Occipital lobe (tissue), 2 donors: ENCODE measurements around the gene SETD1A. TPM values are rescaled to one million over a fixed set of nuclear protein-coding genes. Genes with fewer than 3 reads are reported as not detected.

ENCODE experiments used
- DNase-seq: peaks from one replicate; lab custom pipeline; 2025; lab: John Stamatoyannopoulos, UW
- total RNA-seq: library from RNA; depleted of rRNA; stranded (reverse); fragments of >200 nt; gene quantifications from one replicate; pipeline ENCODE4 v1.2.3, GENCODE V29; 2014

The SETD1A gene
- total RNA-seq, 1 donor from 2014 or later: 1.6 TPM

DNA sequence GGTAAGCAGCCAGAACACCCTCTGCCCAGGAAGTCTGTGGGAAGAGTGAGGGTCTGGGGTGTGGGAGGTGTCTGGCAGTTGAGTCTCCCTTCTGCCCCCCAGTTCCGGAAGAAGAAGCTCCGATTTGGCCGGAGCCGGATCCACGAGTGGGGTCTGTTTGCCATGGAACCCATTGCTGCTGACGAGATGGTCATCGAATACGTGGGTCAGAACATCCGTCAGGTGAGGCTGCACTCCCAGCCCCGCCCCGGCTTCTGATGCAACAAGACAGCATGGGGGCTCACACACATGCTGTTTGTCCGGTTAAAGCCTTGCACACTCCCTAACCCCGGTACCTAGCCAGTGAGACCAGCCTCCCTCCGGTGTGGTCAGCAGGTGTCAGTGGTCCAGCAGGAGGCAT lies 23.4 kb downstream of the SETD1A start:
- no peak for DNase-seq

DNA sequence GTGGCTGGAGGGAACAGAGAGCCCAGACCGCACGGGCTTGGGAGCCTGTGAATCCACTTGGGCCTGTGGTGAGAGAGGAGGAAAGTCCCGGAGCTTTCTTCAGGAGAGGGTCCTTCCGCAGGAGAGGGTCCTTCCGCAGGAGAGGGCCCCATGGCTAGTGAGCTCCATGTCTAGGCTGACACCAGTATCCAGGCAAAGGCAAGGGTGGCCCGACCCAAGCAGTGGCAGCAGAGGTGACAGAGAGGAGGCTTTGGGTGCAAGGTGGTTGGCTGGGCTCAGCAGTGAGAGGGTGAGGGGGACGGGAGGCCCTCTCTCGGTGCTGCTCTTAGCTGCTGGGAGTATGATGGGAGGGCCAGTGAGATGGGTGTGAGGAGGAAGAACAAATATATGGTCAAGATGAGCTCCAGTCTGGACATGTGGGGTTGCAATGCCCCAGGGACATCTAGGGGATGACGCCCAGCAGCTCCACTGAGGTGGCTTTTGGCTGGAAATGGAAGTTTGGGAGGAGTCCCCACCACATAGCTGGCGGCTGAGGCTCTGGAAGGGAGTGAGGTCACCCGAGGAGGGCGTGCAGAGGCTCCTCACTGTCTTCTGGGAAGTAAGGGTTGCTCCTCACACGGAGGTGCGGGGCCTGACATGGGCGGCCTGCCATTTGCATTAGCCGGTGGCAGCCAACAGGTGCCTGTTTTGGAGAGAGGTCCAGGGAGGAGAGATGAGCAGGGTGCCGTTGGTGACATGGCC lies 25.2 kb downstream of the SETD1A start:
- DNase-seq: no peak

DNA sequence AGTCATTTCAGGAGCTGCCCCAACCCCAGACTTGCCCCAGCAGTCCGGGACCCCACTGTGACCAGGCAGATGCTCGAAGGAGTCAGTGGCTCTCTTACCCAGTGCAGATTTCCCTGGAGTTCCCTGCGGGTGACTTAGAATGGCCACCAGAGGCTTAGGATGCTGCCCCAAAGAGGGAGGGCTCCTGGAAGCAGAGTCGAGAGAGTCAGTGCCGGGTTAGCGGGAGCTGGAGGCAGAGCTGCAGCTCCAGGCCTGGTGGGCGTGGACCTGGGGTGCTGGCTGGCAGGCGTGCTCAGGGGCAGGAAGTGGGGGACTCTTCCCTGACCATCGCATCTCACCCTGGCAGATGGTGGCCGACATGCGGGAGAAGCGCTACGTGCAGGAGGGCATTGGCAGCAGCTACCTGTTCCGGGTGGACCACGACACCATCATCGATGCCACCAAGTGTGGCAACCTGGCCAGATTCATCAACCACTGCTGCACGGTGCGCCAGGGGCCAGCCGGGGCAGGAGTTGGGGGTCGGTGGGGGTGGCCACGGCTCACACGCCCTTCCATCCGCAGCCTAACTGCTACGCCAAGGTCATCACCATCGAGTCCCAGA lies 25.8 kb downstream of the SETD1A start:
- DNase-seq: no peak

DNA sequence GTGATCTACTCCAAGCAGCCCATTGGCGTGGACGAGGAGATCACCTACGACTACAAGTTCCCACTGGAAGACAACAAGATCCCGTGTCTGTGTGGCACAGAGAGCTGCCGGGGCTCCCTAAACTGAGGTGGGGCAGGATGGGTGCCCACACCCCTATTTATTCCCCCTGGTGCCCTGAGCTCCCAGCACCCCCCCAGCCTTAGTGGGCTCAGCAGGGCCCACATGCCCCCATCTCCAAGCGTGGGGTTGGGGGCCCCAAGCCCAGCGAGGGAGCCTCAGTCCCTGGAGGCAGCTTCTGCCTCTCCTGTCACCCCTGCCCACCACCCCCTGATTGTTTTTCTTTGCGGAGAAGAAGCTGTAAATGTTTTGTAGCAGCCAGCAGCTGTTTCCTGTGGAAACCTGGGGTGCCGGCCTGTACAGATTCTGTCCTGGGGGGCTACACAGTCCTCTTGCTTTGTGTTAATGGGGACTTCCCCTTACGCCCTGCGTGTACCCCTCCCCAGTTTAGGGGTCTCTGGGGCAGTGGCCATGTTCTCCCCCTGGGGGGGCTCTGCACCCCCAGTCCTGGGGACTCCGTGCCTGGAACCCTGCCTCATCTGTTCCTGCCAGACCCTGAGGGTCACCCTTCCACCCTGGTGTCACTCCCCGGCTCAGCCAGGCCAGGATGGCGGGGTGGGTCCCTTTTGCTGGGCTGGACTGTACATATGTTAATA lies 26.5 kb downstream of the SETD1A start:
- no peak for DNase-seq

DNA sequence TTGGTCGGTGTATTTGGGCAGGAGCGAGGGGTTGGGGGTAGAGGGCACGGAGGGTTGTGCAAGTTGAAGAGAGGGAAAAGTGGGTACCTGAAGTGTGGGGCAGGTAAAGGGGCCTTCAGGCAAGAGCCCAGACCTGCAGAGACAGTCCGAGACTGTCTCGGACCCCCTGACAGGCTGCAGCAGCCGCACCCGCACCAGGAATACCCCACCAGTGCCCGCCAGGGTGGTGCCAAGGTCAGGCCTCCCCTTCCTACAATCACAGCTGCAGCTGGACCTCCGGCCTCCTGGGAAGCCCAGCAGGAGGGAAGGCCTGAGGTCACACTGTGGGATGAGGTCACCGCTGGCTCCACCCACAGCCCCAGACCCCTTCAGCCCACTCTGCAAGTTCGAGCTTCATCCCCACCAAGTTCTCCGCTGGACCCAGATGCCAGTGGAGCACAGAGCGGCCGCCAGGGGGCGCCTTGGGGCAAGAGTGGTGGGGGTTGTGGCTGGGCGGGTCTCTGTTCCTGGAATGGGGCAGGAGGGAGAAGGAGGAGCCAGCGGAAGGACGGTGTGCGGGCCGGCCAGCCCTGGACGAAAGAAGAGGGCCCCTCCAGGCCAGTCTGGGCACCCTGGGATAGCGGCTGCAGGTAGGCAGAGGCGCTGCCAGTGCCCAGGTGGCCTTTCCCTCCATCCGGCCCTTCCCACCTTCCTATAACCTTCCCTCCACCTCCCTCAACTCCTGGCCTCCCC lies 27.3 kb downstream of the SETD1A start, which contains the start of gene HSD3B7:
TSS of gene HSD3B7 (plus strand) at position 539 of the 732 bp plus-strand sequence. CDS start 452 bp downstream, outside the sequence.
- DNase-seq: peak; percentile 64

DNA sequence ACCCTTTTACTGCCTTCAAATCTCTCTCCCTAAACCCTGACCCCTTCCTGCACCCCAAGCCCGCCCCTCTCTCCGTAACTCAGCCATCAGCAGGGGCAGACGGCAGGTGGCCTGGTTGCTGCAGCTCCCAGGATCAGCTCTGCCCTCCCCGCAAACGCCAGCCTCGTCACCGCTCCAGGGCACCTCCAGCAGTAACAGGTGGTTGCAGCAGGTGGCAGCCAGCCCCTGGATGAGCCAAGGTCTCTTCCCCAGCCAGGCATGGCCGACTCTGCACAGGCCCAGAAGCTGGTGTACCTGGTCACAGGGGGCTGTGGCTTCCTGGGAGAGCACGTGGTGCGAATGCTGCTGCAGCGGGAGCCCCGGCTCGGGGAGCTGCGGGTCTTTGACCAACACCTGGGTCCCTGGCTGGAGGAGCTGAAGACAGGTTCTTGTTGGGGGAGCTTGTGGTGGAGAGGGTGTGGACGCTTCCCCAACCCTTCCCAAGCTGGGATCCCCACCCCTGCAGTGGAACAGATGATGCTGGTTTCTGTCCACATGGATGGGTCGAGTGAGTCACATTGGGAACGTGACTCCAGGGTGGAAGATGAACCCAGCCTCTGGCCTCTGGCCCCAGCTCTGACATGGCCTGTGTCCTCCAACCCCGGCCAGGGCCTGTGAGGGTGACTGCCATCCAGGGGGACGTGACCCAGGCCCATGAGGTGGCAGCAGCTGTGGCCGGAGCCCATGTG lies 28.0 kb downstream of the SETD1A start:
- DNase-seq: no peak

DNA sequence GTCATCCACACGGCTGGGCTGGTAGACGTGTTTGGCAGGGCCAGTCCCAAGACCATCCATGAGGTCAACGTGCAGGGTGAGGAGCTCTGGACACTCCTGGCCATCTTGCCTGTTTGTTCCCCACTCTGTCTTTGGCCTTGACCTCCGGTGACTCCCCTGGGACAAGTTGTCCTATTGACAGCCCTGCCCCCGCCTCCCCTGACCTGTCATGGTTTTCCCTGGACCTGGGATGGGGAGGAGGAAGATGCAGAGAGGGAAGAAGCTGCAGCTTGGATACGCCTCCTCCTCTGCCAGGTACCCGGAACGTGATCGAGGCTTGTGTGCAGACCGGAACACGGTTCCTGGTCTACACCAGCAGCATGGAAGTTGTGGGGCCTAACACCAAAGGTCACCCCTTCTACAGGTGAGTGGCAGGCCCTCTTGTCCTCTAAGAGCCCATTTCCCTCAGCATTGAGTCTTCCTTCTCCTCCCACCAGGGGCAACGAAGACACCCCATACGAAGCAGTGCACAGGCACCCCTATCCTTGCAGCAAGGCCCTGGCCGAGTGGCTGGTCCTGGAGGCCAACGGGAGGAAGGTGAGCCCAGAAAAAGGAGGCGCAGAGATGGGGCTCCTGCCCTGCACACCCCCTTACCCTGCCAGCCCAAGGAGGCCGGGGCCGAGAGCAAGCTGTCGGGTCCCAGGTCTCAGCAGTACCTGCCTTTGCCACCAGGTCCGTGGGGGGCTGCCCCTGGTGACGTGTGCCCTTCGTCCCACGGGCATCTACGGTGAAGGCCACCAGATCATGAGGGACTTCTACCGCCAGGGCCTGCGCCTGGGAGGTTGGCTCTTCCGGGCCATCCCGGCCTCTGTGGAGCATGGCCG lies 28.8 kb downstream of the SETD1A start:
- no peak for DNase-seq

DNA sequence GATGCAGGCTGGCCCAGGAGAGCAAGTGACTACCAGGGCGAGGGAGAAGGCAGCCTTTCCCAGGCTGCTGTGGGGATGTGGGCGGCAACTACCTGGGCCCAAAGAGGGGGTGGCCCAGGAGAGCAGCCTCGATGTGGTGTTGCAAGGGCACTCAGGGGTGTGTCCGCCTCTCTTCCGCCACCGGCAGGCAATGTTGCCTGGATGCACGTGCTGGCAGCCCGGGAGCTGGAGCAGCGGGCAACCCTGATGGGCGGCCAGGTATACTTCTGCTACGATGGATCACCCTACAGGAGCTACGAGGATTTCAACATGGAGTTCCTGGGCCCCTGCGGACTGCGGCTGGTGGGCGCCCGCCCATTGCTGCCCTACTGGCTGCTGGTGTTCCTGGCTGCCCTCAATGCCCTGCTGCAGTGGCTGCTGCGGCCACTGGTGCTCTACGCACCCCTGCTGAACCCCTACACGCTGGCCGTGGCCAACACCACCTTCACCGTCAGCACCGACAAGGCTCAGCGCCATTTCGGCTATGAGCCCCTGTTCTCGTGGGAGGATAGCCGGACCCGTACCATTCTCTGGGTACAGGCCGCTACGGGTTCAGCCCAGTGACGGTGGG lies 30.1 kb downstream of the SETD1A start:
- DNase-seq: no peak

DNA sequence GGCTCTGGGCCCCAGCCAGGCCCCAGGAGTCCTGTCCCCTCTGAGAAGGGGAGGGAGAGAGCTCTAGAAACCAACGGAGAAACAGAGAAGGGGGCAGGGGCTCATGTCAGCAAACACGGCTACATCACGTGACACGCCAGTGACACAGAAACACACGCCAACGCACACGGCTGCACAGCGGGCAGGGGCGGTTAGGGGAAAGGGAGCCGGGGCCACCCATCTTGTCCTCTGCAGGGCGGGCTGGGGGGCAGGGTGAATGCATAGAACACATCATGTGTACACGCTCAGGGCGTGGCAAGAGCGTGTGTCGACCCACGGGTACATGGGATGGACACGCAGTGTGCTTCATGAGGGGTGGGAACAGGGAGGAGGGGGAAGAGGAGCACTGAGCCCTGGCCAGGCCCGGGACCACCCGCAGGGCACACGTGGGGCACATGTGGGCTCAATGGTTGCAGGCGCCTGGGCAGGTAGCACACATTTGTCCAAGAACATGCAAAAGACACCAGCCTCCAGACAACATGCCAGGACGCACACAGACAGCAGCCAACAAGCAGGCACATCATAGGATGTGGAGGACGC lies 32.0 kb downstream of the SETD1A start:
- no peak for DNase-seq

DNA sequence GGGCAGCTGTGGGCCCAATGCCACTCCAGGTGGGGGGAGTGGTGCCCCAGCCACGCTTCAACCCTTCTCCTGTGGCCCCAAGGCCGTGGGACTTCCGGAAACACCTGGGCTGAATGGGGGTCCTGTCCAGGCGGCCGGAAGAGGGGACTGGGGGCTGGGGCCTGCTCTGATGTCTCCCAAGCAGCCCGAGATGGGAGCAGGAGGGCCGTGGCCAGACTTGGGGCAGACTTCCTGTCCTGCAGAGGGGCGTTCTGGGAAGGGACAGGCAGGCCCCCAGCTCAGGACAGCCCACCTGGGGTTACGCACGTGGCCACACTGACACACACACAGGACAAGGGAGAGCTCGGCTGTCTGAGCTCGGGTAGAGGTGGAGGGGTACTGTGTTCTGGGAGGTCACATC lies 32.6 kb downstream of the SETD1A start:
- DNase-seq: no peak

DNA sequence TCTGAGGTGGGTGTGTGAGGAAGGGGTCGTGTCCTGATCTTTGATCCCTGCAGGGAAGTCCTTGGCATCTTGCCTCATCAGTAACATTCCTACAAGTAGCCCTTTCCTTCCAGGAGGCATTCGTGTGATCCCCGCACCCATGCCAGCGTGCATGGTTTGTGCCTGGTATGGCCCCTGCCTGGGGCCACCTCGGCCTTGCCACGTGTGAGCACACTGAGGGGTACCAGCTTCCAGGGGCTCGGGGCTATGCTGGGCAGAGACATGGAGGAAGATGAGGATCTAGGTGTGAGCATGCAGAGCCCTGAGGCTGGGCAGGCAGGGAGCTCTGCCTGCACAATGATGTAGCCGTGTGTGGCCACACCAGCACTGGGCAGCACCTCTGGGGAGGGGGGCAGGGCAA lies 33.5 kb downstream of the SETD1A start:
- no peak for DNase-seq

DNA sequence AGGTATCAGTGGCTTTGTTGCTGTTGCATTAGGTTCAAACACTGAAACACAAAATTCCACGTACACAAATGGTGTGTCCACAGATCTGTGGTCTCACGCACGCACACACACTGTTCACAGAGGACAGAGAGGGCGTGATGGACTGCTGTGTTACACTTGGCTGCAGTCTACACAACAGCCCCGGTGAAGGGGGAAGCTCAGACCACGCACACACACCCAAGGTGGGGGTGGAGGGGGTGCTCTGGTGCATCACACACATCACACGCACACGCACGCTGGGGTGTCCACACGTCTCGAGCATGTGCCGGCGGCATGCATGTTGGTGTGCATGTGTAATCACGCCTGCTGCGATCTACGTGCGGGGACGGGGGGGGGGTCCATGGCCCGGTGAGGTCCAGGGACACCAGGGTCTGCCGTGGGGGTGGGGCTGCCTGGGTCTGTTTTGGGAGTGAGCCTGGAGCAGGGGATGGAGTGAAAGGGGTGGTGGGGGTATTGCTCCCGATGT lies 34.8 kb downstream of the SETD1A start:
- DNase-seq: no peak

DNA sequence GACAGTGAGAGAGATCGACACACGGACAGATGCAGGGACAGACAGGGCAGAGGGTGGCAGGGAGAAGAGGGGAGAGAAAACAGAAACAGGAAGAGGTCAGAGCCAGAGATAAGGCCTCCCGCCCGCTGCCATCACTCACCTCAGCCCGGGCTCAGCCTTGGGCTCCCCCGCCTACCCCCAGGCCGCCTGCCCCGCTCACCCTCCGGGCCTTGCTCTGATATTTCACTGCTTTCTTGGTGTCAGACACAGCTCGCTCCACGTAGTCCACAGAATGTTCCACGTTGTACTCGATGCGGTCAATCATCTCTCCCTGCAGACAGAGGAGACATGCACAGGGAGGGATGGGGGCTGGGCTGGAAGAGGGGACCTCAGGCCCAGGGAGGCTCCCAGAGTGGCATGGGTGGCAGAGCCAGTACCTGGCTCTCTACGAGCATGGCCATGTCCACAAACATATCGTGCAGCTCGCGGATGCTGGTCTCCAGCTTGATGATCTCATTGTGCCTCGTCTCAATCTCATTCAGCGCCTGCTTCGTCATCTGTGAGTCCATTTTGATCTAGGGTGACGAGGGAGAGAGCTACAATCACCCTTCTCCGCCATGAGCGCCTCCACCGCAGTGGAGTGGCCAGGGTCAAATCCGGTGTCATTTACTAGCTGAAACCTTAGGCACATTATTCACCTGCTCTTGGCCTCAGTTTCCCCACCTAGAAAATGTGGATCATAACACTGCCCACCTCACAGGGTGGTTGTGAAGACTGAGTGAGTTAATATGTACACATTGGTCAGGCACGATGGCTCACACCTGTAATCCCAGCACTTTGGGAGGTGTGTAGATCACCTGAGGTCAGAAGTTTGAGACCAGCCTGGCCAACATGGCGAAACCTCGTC lies 35.6 kb downstream of the SETD1A start:
- DNase-seq: no peak

DNA sequence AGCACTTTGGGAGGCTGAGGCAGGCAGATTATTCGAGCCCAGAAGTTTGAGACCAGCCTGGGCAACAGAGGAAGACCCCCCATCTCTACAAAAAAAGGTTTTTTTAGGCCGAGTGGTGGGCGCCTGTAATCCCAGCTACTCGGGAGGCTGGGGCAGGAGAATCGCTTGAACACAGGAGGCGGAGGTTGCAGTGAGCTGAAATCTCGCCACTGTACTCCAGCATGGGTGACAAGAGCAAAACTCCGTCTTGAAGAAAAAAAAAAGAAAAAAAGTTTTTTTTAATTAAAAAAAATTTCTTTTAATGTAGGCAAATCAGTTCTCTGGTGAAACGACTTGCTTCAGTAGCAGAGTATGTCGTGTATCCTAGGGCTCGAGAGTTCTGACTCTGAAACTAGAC lies 38.4 kb downstream of the SETD1A start:
- DNase-seq: no peak

DNA sequence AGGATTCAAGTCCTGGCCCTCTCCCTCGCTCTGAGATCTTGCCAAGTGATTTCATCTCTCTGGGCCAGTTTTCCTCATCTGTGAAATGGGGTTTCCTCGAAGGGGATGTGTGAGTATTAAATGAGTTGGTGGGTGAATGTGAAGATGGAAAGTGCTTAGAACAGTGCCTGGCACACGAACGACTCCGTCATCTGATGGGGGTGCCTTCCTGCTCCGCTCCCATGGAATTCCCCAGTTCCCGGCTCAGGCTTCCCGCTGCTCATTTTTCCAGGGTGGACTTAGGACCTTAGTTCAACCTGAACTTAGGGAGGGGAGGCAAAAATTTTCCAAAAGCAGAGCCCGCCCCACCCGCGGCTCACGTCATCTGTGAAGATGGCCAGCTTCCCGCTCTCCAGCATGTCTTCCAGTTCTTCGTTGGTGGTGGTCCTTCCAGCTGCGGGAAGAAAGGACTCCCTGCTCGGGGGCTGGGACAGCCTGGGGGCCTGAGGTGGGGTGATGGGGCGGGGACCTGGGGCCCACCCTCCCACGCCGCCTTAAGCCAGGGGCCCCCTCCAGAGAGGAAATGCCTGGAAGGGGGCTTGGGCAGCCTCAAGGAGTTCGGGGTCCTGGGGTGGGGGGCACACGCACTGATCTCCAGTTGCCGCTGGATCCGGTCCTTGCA lies 38.9 kb downstream of the SETD1A start:
- no peak for DNase-seq

DNA sequence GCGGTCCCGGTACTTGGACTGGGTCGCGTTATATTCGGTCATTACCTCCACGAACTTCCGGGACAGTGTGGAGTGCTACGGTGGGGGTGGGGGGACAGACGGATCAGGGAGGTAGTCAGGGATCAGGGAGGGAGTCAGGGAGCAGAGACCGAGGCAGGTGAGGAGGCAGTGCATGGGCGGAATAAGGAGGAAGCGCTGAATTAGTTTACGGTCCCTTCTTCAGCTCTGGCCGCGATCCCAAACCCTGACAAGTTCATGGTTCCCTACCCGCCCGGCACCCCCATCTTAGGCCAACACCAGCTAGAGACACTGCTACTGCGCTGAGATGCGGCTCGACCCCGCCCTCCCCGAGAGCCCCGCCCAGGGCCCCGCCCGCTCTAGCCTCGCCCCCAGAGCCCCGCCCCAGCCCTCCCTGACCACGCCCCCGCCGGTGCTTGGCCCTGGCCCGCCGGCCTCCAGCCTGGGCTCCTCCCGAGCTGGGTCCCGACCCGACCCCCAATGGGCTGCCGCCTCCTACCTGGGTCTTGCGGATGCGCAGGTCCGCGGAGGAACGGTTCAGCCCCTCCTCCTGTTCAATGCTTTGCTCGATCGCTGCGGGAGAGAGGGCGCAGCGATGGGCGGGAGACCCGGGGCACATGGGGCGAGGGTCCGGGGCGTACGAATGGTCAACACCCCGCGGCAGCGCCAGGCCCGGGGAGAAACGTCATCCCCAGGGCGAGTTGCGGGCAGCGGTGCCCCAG lies 39.6 kb downstream of the SETD1A start:
- DNase-seq: no peak
